HG03439 (cell line): ENCODE measurements around the gene CBX2.

Experiments used
- ATAC-seq: cut with Tn5 transposase; IDR thresholded peaks from one replicate; pipeline ENCODE4 v1.9.1; 2021; ENCODE audit warnings: mild to moderate bottlenecking, moderate library complexity; ENCODE audit not compliant: unreplicated experiment

CBX2 gene

DNA sequence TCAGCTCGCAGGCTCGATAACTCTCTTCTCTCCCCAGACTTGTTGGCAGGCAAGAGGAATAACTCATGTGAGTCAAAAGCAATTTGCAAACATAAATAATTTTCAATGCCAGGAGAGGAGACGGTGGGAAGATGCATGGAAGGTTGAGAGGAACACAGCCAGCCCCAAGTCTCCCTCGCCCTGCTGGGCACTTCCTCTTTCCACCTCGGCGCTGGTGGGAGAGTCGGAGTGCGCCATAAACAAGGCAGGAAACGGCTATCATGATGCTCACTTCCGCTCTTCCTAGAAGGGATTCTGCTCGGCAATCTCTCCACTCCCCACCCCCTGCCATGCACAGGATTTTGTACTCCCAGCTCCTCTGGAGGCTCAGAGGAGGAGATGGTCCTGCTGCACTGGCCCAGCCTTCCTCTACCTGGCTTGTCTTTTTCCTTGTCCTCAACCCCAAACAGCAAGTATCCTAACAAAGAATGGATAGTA, 48.3 kb downstream of the CBX2 start:
- no peak for ATAC-seq

DNA sequence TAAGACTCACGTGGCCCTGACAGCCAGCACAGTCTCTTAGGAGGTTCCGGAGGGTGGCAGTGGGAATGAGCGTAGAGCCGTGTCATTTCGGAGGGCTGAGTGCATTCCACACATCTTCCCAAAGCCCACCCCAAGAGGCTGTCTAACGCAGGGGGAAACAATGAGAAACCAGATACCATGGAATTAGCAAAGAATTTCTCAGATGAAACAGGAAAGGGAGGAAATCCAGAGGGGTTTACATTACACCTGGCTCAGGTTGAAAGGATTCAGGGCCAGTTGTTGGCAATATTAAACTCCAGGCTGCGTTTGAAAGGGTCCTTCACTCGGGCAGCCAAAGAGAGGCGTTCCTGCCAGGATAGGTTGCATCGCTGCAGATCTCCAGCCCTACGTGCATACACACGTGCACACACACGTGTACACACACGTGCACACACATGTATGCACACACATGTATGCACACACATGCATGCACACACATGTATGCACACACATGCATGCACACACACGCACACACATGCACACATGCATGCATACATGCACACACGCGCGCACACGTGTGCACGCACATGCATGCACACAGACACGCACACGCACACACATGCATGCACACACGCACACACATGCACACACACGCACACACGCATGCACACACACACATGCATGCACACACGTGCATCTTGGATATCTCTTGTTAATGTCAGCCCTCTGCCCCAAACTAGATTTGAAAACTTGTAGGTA, 49.1 kb downstream of the CBX2 start:
- ATAC-seq: no peak

DNA sequence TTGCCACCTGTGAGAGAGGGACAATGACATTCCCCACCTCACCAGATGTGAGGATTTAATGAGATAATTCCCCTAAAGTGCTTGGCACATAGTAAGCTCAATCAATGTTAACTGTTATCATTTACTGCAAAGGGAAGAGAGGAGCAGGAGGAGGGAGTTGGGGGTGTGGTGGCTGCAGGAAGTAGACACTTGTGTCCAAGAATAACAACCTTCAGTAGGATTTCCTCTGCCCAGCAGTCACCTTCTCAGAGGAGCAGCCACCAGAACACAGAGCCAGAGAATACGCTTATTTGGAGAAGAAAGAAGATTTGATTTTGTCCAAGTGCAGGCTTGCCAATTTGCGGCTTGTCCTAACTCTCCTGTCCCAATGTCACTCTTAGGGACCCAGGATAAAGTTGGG, 51.1 kb downstream of the CBX2 start:
- no peak for ATAC-seq

DNA sequence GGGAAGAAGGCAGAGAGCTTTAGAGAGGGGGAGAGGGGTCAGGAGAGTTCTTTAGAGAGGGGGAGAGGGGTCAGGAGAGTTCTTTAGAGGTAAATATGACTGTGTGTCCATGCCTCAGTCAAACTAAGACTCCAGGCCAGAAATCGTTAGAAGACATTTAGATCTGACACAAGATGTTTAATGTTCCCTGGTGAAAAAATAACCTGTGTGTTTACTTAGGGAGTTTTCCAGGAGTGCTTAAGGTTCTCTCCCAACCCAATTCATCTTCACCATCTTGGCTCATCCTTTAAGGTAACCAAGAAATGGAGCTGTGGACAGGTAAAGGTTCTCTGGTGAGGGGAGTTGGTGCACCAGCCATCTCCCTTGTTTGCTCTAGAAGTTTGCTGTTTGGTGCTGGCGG, 51.5 kb downstream of the CBX2 start:
- ATAC-seq: no peak

DNA sequence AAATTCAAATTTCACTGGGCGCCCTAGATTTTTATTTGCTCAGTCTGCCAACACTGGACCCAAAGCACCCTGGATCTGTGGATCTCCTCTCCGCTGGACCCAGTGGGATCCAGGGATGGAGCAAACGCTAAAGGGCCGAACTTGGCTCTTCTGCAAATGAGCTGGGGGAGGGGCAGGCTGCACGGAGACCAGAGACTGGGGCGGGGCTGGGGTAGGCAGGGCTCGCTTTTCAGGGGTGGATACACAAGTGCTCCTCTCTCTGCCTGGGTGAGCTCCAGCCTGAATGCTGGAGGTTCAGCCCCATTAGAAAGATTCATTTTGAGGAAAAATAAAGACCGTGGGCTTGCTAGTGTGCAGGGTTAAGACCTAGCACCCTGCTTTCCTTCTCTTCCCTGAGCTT, 52.4 kb downstream of the CBX2 start:
- no peak for ATAC-seq

DNA sequence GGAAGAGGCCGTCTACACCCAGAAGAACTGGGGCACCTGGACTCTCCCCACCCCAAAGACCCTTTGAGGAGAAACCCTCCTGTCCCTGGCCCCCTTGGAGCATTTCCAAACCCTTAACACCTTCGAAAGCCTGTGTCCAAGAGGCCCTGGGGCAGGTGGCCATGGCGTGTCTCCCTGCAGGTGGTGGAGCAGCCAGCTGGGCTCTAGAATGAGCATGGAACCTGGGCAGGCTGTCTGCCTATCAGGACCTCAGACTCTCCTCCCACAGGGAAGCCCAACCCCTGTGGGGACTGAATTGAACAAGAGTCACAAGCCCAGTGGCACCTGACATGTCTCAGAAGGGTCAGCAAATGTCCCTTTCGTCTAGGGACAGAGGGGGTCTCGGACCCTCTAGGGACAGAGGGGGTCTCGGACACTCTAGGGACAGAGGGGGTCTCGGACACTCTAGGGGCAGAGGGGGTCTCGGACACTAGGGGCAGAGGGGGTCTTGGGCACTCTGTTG, 52.9 kb downstream of the CBX2 start:
- no peak for ATAC-seq

DNA sequence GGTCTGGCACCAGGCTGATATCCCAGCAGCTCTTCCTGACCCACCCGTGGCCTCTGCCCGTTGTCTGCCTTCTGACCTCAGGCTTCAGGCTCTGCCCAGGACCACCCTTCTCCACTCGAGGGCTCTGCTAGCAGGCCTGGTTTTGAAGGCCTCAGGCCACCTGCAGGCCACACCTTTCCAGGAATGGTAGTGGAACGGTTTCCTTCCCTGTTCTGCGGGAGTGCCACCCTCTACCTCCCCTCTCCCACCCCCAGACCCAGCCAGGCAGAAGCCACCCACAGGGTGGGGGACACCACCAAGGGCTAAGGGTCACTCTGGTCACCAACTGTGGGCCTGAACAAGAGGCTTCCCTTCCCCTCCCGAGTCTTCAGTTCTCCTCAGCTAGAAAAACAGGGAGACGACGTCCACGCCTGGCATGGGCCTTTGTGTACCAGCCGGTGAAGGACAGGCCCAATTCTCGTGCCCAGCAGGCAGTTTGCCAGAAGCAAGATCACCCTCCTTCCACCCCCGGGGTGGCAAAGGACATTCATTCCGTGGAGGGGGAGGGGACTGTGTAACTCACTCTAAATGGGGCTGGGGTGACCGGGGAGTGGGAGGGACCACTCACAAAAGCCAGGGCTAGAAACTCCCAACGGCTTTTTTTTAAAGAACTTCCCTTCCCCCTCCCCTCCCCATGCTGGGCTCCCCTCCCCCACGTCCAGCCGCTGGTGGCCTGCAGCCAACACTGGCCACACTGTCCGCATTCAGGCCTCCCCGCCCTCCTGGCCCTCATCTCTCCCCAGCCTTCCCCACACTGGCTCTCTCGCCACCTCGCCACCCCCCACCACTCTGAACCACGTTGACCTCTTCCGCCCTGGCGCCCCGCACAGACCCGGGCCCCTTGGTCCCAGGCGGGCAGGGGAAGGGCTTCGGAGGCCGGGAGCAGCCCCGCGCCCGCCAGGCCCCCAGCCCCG, 53.6 kb downstream of the CBX2 start:
- ATAC-seq: no peak

DNA sequence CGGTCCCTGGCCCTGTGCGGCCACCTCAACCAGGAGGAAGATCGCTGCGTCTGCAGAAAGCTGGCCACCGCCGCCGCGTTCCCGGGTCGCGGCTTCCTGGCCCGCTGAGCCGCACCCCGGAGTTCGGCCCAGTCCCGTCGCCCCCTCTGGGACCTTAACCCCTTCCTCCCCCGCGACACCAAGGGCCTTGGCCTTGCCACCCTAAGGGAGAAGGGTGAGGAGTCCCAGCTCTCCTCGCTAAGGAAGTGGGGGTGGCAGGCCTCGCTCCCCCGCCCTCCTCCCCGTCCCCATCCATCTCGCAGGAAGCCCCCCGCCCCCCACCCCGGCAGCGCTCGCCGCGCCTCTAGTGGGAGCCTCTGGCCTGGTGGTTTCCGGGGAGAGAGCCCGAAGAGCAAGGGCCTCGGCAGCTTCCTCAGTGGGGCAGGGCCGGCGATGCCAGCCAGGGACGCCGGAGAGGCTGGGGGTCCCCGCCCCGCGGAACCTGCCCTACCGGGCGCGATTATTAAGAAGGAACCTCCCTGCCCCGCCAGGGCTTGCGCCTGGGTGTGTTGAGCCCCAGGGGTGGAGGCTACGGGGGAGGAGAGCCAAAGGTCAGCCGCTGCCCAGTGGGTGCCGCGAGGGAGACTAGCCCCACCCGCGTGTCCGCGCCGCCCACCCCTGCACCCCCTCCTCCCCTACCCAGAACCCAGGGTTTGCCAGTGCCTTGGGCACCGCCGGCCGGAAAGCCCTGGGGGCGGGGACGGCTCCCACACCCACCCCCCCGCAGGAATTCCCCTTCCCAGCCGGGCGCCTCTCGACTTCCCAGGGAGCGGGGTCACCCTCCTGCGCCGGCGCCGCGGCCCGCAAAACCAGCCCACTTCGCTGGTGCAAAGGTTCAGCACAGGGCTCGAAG, 54.5 kb downstream of the CBX2 start:
- no peak for ATAC-seq

DNA sequence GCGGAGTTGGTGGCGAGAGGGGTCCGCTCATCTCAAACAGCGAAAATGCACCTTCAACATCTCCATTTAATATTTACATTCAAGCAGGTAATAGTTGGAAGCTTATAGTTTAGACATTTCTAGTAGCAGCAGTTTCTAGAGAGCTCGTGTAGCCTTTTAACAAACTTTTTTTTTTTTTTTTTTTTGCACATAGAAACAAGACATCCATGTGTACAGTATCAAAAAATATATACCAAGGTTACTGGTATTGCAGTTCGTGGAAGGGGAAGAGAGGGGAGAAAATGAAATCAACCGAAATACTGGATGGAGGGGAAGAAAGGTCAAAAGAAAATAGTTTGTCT, 55.1 kb downstream of the CBX2 start:
- no peak for ATAC-seq

DNA sequence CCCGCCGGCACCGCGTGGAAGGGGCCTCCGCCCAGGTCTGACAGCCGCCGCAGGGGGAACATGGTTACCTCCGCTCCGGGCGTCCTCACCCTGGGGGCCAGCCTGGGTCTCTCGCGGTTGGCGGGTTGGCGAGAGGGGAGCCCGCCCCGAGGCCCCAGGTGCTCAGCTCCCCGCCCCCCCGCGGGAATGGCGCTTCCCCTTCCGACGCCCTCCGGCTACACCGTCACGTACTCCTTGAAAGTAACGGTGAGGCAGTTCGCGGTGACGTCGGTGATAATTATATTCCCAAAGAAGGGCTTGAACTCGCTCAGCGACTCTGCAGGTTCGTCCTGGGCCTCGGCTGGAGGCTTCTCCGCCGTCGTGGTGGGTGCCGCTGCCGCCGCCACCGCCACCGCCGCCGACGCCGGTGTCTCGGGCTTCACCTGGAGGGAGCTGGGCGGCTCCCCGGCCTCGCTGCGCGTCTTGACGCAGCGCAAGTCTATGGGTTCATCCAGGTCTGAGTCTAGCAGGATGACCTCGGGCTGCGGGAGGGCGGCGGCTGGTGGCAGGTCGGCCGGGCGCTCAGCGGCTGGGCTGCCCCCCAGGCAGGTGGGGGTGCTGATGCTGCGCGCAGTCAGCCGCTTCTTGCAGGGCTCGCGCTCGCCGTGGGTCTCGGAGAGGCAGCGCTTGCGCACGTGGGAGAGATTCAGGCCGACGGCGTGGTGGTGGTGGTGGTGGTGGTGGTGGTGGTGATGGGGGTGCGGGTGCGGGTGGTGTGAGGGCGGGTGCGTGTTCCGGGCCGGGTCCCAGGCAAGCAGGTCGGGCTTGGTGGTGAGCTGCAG, 56.0 kb downstream of the CBX2 start:
- no peak for ATAC-seq

DNA sequence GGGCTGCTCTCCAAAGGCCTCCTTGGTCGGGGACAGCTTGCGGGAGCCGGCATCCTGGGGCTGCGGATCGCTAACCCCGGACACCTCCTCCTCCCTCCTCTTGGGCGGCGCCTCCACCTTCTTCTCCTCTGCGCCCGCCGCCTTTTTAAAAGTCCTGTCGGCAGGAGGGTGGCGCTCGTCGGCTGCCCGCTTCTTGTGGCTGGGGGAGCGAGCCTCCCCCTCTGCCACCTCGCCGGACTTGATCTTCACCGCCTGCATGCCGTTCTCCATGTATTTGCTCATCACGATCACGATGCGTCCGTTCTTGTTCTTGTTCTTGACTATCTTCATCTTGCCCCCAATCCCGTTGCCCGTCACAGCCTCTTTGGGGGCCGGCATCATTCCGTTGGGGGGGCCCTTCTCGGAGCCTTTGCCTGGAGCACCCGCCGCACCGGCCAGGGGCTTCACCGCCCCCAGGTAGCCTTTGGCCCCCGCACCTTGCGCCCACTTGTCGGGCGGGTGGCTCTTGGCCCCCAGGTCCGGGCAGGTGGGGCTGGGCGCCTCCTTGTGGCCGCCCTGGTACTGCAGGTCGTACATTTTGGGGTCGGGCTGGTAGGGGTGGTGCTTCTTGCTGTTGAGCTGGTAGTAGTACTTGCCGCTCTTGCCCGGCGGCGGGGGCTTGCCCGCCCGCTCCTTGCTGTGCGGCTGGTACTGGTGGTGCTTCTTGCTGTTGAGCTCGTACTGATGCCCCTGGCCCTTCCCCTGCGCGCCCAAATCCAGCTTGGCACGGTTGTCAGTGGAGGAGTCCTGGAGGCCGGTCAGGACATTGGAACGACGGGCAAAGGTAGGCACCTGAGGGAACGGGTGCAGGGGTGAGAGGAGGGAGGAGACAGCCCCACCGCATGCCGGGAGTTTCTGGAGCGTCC, 56.9 kb downstream of the CBX2 start:
- no peak for ATAC-seq

DNA sequence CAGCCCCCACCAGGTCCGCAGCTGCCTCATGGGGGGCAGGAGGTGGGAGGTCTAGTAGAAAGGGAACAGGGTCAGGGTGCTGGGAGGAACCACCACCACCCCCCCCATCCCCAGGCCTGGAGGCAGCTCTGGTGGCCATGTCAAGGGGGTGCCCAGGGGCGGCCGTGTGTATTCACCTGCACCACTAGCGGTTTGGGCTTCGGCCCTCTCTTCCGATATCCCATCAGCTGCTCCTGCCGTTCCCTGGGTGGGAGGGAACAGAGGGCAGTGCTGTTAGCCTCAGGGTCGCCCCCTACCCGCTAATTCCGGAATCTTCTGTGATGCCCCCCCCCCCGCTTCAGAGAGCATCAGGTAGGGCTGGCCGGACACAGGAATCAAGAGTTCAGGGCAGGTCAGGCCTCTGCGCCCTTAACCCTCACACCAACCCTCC, 57.5 kb downstream of the CBX2 start:
- ATAC-seq: no peak

DNA sequence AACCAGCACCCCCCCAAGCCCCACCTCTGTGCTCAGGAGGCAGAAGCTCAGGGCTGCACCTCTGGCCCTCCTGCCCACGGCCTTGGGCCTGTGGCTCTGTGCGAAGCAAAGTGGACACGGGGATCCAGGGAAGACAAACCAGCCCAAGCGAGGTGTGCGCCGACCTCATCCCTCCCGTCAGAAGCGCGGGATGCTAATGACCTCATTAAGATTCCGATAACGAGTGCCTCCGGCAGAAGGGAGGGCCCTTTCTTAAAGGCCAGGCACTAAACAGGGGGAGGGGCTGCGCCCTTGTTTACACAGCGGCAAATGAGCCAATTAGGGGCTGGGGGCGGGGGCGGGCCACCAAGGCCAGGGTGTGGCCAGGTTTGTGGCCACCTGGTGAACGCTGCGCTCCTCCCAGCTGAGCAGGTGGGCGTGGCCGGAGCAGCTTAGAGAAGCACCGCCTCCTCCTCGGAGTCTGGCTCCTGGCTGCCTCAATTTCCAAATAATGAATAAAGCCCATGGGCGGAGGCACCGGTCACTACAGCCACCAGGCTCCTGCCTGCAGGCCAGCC, 58.1 kb downstream of the CBX2 start:
- ATAC-seq: no peak

DNA sequence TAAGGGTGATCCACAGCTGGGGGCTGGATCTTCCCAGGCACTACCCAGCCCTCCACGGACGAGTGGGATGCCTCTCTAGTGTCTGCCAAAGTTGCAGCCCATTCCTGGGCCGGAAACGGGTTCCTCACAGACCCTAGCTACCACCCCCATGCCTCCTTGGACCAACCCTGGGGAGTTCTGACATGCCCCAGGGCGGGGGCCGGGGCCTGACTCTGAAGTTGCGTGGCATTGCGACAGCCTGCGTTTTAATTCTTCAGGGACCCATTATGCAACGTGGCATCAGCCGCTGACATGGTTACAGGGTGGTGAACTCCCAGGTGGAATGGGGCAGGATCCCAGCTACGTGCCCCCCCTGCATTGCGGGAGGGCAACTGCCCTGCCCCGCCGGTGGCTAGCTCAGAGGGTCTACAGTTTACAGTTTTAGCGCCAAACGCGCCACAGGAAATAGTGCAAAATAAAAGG, 58.6 kb downstream of the CBX2 start:
- ATAC-seq: no peak

DNA sequence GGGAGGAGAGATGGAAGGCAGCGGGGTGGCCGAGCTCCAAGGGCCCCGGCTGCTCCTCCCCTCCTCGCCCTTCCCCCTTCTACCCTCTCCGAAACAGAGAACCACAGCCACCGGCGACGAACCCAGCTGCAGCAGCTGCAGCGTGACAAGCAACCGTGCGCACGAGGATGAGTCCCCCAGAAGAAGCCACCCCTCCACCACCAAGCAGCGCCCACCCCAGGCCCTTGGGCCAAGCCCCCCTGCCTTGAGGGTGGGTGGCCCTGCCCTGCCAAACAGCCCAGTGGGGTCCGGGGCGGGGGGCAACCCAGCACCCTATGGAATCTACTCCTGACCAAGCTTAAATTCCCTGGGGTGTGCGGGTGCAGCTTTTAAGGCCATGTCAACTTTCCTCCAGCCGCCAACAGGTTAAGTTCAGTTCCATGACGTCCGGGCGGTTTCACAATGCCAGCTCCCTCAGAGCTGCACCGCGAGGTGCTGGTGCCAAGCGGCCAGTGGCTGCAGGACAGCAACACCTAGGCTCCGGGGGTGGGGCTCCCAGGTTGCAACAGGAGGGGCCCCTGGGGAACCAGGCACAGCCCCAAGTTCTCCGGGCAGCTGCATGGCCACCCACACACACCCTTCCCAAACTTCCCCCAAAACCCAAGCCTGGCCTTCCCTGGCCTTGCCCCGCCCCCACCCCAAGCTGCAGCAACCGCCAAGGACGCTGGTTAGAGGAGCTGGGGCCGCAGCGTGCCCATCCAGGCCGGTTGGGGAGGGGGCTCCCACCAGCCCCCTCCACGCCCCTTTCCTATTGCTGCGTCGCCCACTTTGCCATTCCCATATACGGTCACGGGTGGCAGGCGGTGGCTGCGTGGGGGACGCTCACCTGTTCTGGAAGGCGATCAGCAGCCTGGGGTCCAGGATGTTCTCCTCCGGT, 59.3 kb downstream of the CBX2 start:
- no peak for ATAC-seq
